ENCODE measurements around the gene TMIGD3. TPM values are rescaled to one million over a fixed set of nuclear protein-coding genes. Genes with fewer than 3 reads are reported as not detected.

Gene TMIGD3
- total and polyA plus RNA-seq, 2 donors from 2014 or later: 0.43 to 3.0 TPM

- peak overlapping the region in 1 of 3 donors; percentile 59 for H3K4me3 ChIP-seq (ENCODE audit: low read length in 3 of 3)
These were observed 12.0 kb upstream of the TMIGD3 start for GRCh38 chr1:111515291-111516004.

DNA sequence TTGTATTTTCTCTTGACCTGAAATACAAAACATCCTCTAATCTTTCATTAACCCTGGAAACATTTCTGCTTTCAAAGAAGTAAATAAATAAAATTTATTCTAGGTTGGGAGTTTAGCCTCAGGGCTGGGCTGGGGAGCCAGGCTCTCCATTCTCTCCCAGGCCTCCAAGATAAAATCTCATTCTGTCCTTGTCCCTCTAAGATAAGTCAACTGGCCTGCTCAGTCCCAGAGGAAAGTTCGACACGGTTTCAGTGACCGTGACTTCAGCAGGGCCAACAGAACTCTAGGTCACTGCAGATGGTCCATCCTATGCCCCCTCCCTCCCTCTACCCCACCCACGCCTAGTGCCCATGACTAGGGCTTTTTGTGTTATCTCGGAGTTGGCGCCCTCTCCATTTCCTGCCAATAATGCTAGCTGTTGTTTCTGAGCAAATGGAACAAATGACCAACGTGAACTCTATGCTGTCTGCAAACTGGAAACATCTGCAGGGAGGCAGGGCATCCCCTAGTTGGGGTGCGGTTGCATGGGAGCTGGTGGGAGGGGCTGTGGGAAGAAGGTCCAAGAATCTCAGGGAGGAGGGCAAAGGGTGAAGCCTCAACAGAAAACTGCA lies 10.1 kb upstream of the TMIGD3 start:
- Histone ChIP-seq H3K4me3 (ENCODE audit: low read length in 3 of 3) (no peak overlapping the region), H3K9me3 (ENCODE audit: control insufficient read depth in 2 of 3, insufficient read depth in 1 of 3, low read length in 3 of 3) (no peaks in the 10 kb centered on the region), H3K36me3 (ENCODE audit: control insufficient read depth in 2 of 3, insufficient read depth in 3 of 3, low read length in 3 of 3) (no peaks in the 10 kb centered on the region), H3K27ac (ENCODE audit: low read depth in 2 of 2, low read length in 2 of 2) (no peak overlapping the region), H3K4me1 (ENCODE audit: control insufficient read depth in 2 of 3, insufficient read depth in 2 of 3, low read depth in 1 of 3, low read length in 3 of 3) (peaks cover 0 to 13% (median 8%) of the 10 kb centered on the region in 3 donors), H3K27me3 (ENCODE audit: control insufficient read depth, insufficient read depth, low read length) (no peaks in the 10 kb centered on the region), H3K9ac (ENCODE audit: low read length in 3 of 3) (no peak overlapping the region)
- FAIRE-seq: no peak
- TF ChIP-seq, protein P1, sequence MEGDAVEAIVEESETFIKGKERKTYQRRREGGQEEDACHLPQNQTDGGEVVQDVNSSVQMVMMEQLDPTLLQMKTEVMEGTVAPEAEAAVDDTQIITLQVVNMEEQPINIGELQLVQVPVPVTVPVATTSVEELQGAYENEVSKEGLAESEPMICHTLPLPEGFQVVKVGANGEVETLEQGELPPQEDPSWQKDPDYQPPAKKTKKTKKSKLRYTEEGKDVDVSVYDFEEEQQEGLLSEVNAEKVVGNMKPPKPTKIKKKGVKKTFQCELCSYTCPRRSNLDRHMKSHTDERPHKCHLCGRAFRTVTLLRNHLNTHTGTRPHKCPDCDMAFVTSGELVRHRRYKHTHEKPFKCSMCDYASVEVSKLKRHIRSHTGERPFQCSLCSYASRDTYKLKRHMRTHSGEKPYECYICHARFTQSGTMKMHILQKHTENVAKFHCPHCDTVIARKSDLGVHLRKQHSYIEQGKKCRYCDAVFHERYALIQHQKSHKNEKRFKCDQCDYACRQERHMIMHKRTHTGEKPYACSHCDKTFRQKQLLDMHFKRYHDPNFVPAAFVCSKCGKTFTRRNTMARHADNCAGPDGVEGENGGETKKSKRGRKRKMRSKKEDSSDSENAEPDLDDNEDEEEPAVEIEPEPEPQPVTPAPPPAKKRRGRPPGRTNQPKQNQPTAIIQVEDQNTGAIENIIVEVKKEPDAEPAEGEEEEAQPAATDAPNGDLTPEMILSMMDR (IDR thresholded peaks at IDR 0.05; ENCODE audit: borderline replicate concordance, extremely low read depth, insufficient read depth): no peak
- peak in 2 of 5 donors; percentile 48 to 56 for DNase-seq
- intact Hi-C loops (cut with DNase I): loop anchor here (10.0 kb wide), 2 partner anchors 131 to 241 kb away; partner anchors contain the start of gene DDX20

More at GRCh38 chr1:111515291-111516004, 12.0 kb upstream of the TMIGD3 start:
- DNase-seq (peak in 4 of 5 donors; percentile 39 to 89 (median 57)), FAIRE-seq (no peak)
- H3K4me1 ChIP-seq (ENCODE audit: control insufficient read depth in 2 of 3, insufficient read depth in 2 of 3, low read depth in 1 of 3, low read length in 3 of 3): peaks cover 0 to 9% (median 7%) of the 10 kb centered on the region in 3 donors
- intact Hi-C loops (cut with DNase I): loop anchor here (10.0 kb wide), 2 partner anchors 129 to 239 kb away; partner anchors contain the start of gene DDX20
- H3K36me3 ChIP-seq (ENCODE audit: control insufficient read depth in 2 of 3, insufficient read depth in 3 of 3, low read length in 3 of 3): no peaks in the 10 kb centered on the region
- H3K9me3 ChIP-seq (ENCODE audit: control insufficient read depth in 2 of 3, insufficient read depth in 1 of 3, low read length in 3 of 3): no peaks in the 10 kb centered on the region
- peak overlapping the region; percentile 68 to 72 for H3K27ac ChIP-seq (ENCODE audit: low read depth in 2 of 2, low read length in 2 of 2)
- no peaks in the 10 kb centered on the region for H3K27me3 ChIP-seq (ENCODE audit: control insufficient read depth, insufficient read depth, low read length)
- peak overlapping the region in 1 of 3 donors; percentile 17 for H3K9ac ChIP-seq (ENCODE audit: low read length in 3 of 3)
- TF ChIP-seq, protein P1 (IDR thresholded peaks at IDR 0.05; ENCODE audit: borderline replicate concordance, extremely low read depth, insufficient read depth): no peak

DNA sequence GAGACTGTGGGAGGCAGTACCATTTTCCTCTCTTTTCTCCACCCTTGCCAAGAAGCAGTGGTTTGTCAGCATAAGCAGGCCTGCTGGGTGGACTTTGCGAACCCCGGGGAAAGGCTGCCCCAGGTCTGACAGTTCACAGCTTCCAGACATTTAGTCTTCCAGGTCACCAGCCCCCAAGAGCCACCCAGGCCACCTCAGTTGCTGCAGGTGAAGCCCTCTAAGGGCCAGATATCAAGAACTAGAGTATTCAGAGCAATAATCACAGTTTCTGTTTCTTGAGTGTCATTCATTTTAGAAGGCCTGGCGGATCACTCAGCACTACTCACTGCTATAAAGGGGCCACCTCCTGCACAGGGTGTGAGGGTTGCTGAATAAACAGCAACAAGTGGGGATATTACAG lies 9.5 kb upstream of the TMIGD3 start:
- Histone ChIP-seq H3K4me1 (ENCODE audit: control insufficient read depth in 2 of 3, insufficient read depth in 2 of 3, low read depth in 1 of 3, low read length in 3 of 3) (peaks cover 0 to 17% (median 11%) of the 10 kb centered on the region in 3 donors), H3K27me3 (ENCODE audit: control insufficient read depth, insufficient read depth, low read length) (no peaks in the 10 kb centered on the region), H3K36me3 (ENCODE audit: control insufficient read depth in 2 of 3, insufficient read depth in 3 of 3, low read length in 3 of 3) (no peaks in the 10 kb centered on the region), H3K9ac (ENCODE audit: low read length in 3 of 3) (no peak overlapping the region), H3K27ac (ENCODE audit: low read depth in 2 of 2, low read length in 2 of 2) (no peak overlapping the region), H3K4me3 (ENCODE audit: low read length in 3 of 3) (no peak overlapping the region), H3K9me3 (ENCODE audit: control insufficient read depth in 2 of 3, insufficient read depth in 1 of 3, low read length in 3 of 3) (no peaks in the 10 kb centered on the region)
- intact Hi-C loops (cut with DNase I): loop anchor here (10.0 kb wide), 2 partner anchors 132 to 242 kb away; partner anchors contain the start of gene DDX20
- FAIRE-seq (no peak), DNase-seq (no peak)
- TF ChIP-seq, protein P1 (IDR thresholded peaks at IDR 0.05; ENCODE audit: borderline replicate concordance, extremely low read depth, insufficient read depth): no peak

Measured in kidney (tissue), 14 donors.